Keratinocyte (primary cell): ENCODE results near the gene ATF4. TPM values are rescaled to one million over a fixed set of nuclear protein-coding genes. Genes with fewer than 3 reads are reported as not detected.

Experiments used
- DNase-seq: peaks from one replicate; pipeline ENCODE4 v3.0.0-alpha.2; 2011; ENCODE audit warnings: low read depth, missing footprints, low spot score
- FAIRE-seq: peaks from 2 replicates; lab custom pipeline; 2011; peaks lifted over from hg19 to GRCh38; lab: Jason Lieb, UNC
- H2AFZ ChIP-seq: 2 replicates; pipeline ENCODE4 v1.6.0; 2012; ENCODE audit warnings: low read length, control low read depth, inconsistent platforms; ENCODE audit not compliant: control insufficient read depth
- H3K27ac ChIP-seq: 2 replicates; pipeline ENCODE4 v1.5.1; 2011; ENCODE audit warnings: low read length; ENCODE audit not compliant: control insufficient read depth, insufficient read depth
- H3K27me3 ChIP-seq: 3 replicates; pipeline ENCODE4 v1.6.0; 2011; ENCODE audit warnings: low read length; ENCODE audit not compliant: control insufficient read depth, insufficient read depth; ENCODE audit errors: extremely low read depth
- H3K36me3 ChIP-seq, 2 experiments: 2 replicates in 1 of 2; 3 replicates in 1 of 2; pipeline ENCODE4 v1.5.1; 2011; ENCODE audit warnings: low read length in 2 of 2, mild to moderate bottlenecking in 1 of 2; ENCODE audit not compliant: control insufficient read depth in 2 of 2, insufficient read depth in 2 of 2; ENCODE audit errors: extremely low read depth in 1 of 2
- H3K4me1 ChIP-seq: 3 replicates; pipeline ENCODE4 v1.5.1; 2011; ENCODE audit warnings: low read length; ENCODE audit not compliant: control insufficient read depth, insufficient read depth; ENCODE audit errors: extremely low read depth
- H3K4me2 ChIP-seq: 3 replicates; pipeline ENCODE4 v1.6.0; 2011; ENCODE audit warnings: low read depth, low read length; ENCODE audit not compliant: control insufficient read depth, insufficient read depth; ENCODE audit errors: extremely low read depth
- H3K4me3 ChIP-seq, 3 experiments: fragments of 200-600 bp in 1 of 3; sonication (generic) in 1 of 3; 2 replicates in 2 of 3; 3 replicates in 1 of 3; pipeline ENCODE4 v1.5.1; 2011 to 2016; ENCODE audit warnings: low read length in 3 of 3, mild to moderate bottlenecking in 3 of 3, control low read depth in 2 of 3, inconsistent platforms in 1 of 3, low read depth in 1 of 3, mixed read lengths in 1 of 3, mixed run types in 1 of 3, moderate library complexity in 1 of 3; ENCODE audit not compliant: control insufficient read depth in 2 of 3, insufficient read depth in 2 of 3; ENCODE audit errors: extremely low read depth in 1 of 3
- H3K79me2 ChIP-seq: 2 replicates; pipeline ENCODE4 v1.6.0; 2012; ENCODE audit warnings: low read length; ENCODE audit not compliant: control insufficient read depth, insufficient read depth
- H3K9ac ChIP-seq: 3 replicates; pipeline ENCODE4 v1.6.0; 2011; ENCODE audit warnings: low read length; ENCODE audit not compliant: control insufficient read depth, insufficient read depth; ENCODE audit errors: extremely low read depth
- H3K9me1 ChIP-seq: 3 replicates; pipeline ENCODE4 v1.6.0; 2011; ENCODE audit warnings: low read length; ENCODE audit not compliant: control insufficient read depth, insufficient read depth; ENCODE audit errors: extremely low read depth
- H3K9me3 ChIP-seq: 2 replicates; pipeline ENCODE4 v1.5.1; 2012; ENCODE audit warnings: low read depth, low read length; ENCODE audit not compliant: control insufficient read depth
- H4K20me1 ChIP-seq: 3 replicates; pipeline ENCODE4 v1.6.0; 2011; ENCODE audit warnings: low read length; ENCODE audit not compliant: control insufficient read depth, insufficient read depth; ENCODE audit errors: extremely low read depth
- CTCF ChIP-seq, 3 experiments: IDR thresholded peaks in 1 of 3; conservative IDR thresholded peaks in 1 of 3; optimal IDR thresholded peaks in 1 of 3; 2 replicates in 2 of 3; 3 replicates in 1 of 3; pipeline versions ENCODE3 to v1.5.1; 2011; ENCODE audit warnings: low read length in 3 of 3, mild to moderate bottlenecking in 3 of 3, moderate library complexity in 2 of 3, control low read depth in 1 of 3, inconsistent platforms in 1 of 3; ENCODE audit not compliant: insufficient read depth in 2 of 3; ENCODE audit errors: extremely low read depth in 1 of 3
- EZH2 ChIP-seq: IDR thresholded peaks from one replicate; pipeline ENCODE4 v1.6.1; 2012; ENCODE audit warnings: inconsistent platforms, mild to moderate bottlenecking, low read length, moderate library complexity
- dilution Hi-C: fragments of 300-500 bp; cut with MboI; formaldehyde crosslinking; loops from one replicate; pipeline ENCODE4 v1.7.0; 2020; ENCODE audit warnings: low sequenced_read_pairs; ENCODE audit not compliant: extremely low pct_ligation_motif_present
- polyA plus RNA-seq, 5 experiments: library from polyadenylated mRNA; depleted of rRNA in 3 of 5; stranded (reverse) in 3 of 5; stranded (forward) in 1 of 5; unstranded in 1 of 5; fragments of >200 nt; gene quantifications; 1 replicate in 1 of 5; 2 replicates in 3 of 5; 3 replicates in 1 of 5; pipeline versions ENCODE4 v1.2.1 to v1.2.3, GENCODE V29; 2011 to 2012; ENCODE audit warnings: missing spikeins in 2 of 5, low read depth in 1 of 5, low replicate concordance in 1 of 5

The ATF4 gene
- polyA plus RNA-seq, 1 donor (not counting 4 experiments of a cell fraction or from before 2014, with no cell fraction given): 629 TPM

- DNase-seq: no peak
- FAIRE-seq: no peak
- H3K4me1 ChIP-seq: no peaks in the 10 kb centered on the region
- TF ChIP-seq EZH2: no peak
- TF ChIP-seq CTCF (optimal IDR thresholded peaks at IDR 0.05 in 1 of 3, IDR thresholded peaks at IDR 0.05 in 1 of 3, conservative IDR thresholded peaks at IDR 0.05 in 1 of 3; ENCODE audit: extremely low read depth in 1 of 3, insufficient read depth in 2 of 3, low read length in 3 of 3): no peak
- no peaks in the 10 kb centered on the region for H4K20me1 ChIP-seq
- H3K27ac ChIP-seq: no peak overlapping the region
- H2AFZ ChIP-seq: no peak overlapping the region
- H3K4me3 ChIP-seq: no peak overlapping the region
- no peaks in the 10 kb centered on the region for H3K79me2 ChIP-seq
- no peaks in the 10 kb centered on the region for H3K27me3 ChIP-seq
- no peaks in the 10 kb centered on the region for H3K36me3 ChIP-seq
- H3K4me2 ChIP-seq: no peak overlapping the region
- no peak overlapping the region for H3K9ac ChIP-seq
- no peaks in the 10 kb centered on the region for H3K9me3 ChIP-seq
- dilution Hi-C loops: no loop called here
- no peaks in the 10 kb centered on the region for H3K9me1 ChIP-seq
These were observed 41.1 kb upstream of the ATF4 start for GRCh38 chr22:39479254-39479653.

- no peaks in the 10 kb centered on the region for H3K36me3 ChIP-seq
- no peak overlapping the region for H3K9ac ChIP-seq
- TF ChIP-seq EZH2: no peak
- no peak for TF ChIP-seq CTCF (optimal IDR thresholded peaks at IDR 0.05 in 1 of 3, IDR thresholded peaks at IDR 0.05 in 1 of 3, conservative IDR thresholded peaks at IDR 0.05 in 1 of 3; ENCODE audit: extremely low read depth in 1 of 3, insufficient read depth in 2 of 3, low read length in 3 of 3)
- no peak overlapping the region for H3K27ac ChIP-seq
- H3K79me2 ChIP-seq: no peaks in the 10 kb centered on the region
- H3K4me3 ChIP-seq: no peak overlapping the region
- DNase-seq (no peak), FAIRE-seq (no peak)
- no peaks in the 10 kb centered on the region for H3K27me3 ChIP-seq
- dilution Hi-C loops: no loop called here
- no peaks in the 10 kb centered on the region for H3K9me1 ChIP-seq
- H3K9me3 ChIP-seq: no peaks in the 10 kb centered on the region
- no peaks in the 10 kb centered on the region for H3K4me1 ChIP-seq
- no peak overlapping the region for H3K4me2 ChIP-seq
- H4K20me1 ChIP-seq: no peaks in the 10 kb centered on the region
- H2AFZ ChIP-seq: no peak overlapping the region
These were observed 39.8 kb upstream of the ATF4 start for GRCh38 chr22:39480557-39480956.
